ENCODE data around the gene C2orf68.

DNA sequence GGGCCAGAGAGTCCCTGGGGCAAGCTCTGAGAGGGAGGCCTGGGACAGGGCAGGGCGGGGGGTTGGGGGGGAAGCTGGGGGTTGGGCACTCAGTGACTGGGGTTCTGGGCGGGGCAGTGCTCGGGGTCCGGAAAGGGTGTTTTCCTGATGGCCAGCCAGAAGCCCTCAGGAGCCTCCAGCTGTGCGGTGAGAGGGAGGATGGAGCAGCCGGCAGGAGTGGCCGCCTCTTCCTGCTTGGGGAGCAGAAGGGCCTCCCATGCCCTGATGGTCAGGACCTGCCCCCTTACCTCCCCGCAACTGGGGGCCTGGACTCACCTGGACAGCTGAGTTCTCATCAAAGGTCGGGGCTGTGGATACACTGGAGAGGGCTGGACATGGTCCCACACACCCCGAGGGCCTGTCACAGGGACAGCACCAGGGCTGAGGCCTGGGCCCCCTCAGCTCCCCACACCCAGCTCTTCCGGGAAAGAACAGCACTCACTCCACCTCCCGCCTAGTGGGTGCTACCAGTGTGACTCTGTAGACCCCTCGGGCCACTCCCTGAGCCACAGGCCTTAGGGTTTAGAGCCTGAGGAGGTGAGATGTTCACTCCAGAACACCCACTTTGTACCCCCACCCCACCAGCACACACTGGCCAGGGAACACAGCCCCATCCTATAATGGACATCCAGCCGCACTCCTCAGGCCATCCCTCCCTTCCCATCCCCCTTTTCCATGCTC lies 49.4 kb upstream of the C2orf68 start:
- TF ChIP-seq, protein P1, sequence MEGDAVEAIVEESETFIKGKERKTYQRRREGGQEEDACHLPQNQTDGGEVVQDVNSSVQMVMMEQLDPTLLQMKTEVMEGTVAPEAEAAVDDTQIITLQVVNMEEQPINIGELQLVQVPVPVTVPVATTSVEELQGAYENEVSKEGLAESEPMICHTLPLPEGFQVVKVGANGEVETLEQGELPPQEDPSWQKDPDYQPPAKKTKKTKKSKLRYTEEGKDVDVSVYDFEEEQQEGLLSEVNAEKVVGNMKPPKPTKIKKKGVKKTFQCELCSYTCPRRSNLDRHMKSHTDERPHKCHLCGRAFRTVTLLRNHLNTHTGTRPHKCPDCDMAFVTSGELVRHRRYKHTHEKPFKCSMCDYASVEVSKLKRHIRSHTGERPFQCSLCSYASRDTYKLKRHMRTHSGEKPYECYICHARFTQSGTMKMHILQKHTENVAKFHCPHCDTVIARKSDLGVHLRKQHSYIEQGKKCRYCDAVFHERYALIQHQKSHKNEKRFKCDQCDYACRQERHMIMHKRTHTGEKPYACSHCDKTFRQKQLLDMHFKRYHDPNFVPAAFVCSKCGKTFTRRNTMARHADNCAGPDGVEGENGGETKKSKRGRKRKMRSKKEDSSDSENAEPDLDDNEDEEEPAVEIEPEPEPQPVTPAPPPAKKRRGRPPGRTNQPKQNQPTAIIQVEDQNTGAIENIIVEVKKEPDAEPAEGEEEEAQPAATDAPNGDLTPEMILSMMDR (conservative IDR thresholded peaks at IDR 0.05; ENCODE audit: low read length), result no peak
- no peak for TF ChIP-seq EZH2phosphoT487 (IDR thresholded peaks at IDR 0.05; ENCODE audit: borderline replicate concordance, low read depth, low read length)
